OCI-LY1 (cell line): ENCODE measurements around the gene OLFM1.

Source experiments
- H2AFZ ChIP-seq: fragments of 200-600 bp; sonication (generic), shearing (Covaris generic); 2 replicates; pipeline ENCODE4 v1.6.0; 2014; ENCODE audit warnings: antibody characterized with exemption, mild to moderate bottlenecking, low read length
- H3F3A ChIP-seq: fragments of 200-600 bp; sonication (generic), shearing (Covaris generic); 2 replicates; pipeline ENCODE4 v1.6.0; 2014; ENCODE audit warnings: mild to moderate bottlenecking, antibody characterized with exemption, low read length, moderate library complexity; ENCODE audit not compliant: insufficient read depth
- H3K27ac ChIP-seq: fragments of 200-600 bp; sonication (generic); 2 replicates; pipeline ENCODE4 v1.5.1; 2014; ENCODE audit warnings: low read length, mixed run types, mild to moderate bottlenecking, low read depth; ENCODE audit not compliant: poor library complexity, severe bottlenecking
- H3K27me3 ChIP-seq: fragments of 200-600 bp; sonication (generic); 2 replicates; pipeline ENCODE4 v1.6.0; 2014; ENCODE audit warnings: antibody characterized with exemption, mild to moderate bottlenecking, low read length, moderate library complexity; ENCODE audit not compliant: insufficient read depth
- H3K36me3 ChIP-seq: fragments of 200-600 bp; sonication (generic); 2 replicates; pipeline ENCODE4 v1.6.1; 2014; ENCODE audit warnings: mild to moderate bottlenecking, antibody characterized with exemption, low read length, moderate library complexity, mixed read lengths; ENCODE audit not compliant: insufficient read depth
- H3K4me1 ChIP-seq: fragments of 200-600 bp; sonication (generic); 2 replicates; pipeline ENCODE4 v1.5.1; 2014; ENCODE audit warnings: mild to moderate bottlenecking, low read length, moderate library complexity; ENCODE audit not compliant: insufficient read depth, severe bottlenecking
- H3K4me2 ChIP-seq: fragments of 200-600 bp; sonication (generic), shearing (Covaris generic); 2 replicates; pipeline ENCODE4 v1.6.1; 2014; ENCODE audit warnings: low read length
- H3K4me3 ChIP-seq: fragments of 200-600 bp; sonication (generic); 2 replicates; pipeline ENCODE4 v1.5.1; 2014; ENCODE audit warnings: low read length, low read depth, mild to moderate bottlenecking, mixed read lengths; ENCODE audit not compliant: poor library complexity, severe bottlenecking
- H3K79me2 ChIP-seq: fragments of 200-600 bp; shearing (Covaris generic); 2 replicates; pipeline ENCODE4 v1.6.1; 2016; ENCODE audit warnings: mixed run types, low read length, mixed read lengths; ENCODE audit not compliant: insufficient read depth
- H3K9ac ChIP-seq: fragments of 200-600 bp; sonication (generic), shearing (Covaris generic); 2 replicates; pipeline ENCODE4 v1.6.1; 2014; ENCODE audit warnings: mild to moderate bottlenecking, low read length, mixed read lengths
- H3K9me2 ChIP-seq: fragments of 200-600 bp; sonication (generic), shearing (Covaris generic); 2 replicates; pipeline ENCODE4 v1.6.1; 2014; ENCODE audit warnings: low read depth, mild to moderate bottlenecking, low read length, mixed read lengths
- H3K9me3 ChIP-seq: fragments of 200-600 bp; shearing (Covaris generic); 2 replicates; pipeline ENCODE4 v1.6.1; 2014; ENCODE audit warnings: low read length, mixed read lengths
- H4K20me1 ChIP-seq: fragments of 200-600 bp; sonication (generic), shearing (Covaris generic); 2 replicates; pipeline ENCODE4 v1.6.0; 2016; ENCODE audit warnings: mild to moderate bottlenecking, low read length; ENCODE audit not compliant: insufficient read depth
- CTCF ChIP-seq: fragments of 200-600 bp; sonication (generic), shearing (Covaris generic); IDR thresholded peaks from 2 replicates; pipeline ENCODE4 v1.5.1; 2017; ENCODE audit warnings: mild to moderate bottlenecking, antibody characterized with exemption, low read length, moderate library complexity, mixed read lengths
- EZH2 ChIP-seq: fragments of 200-600 bp; sonication (generic), shearing (Covaris generic); IDR thresholded peaks from 2 replicates; pipeline ENCODE4 v1.8.0; 2017; ENCODE audit warnings: borderline replicate concordance, mixed run types, mild to moderate bottlenecking, antibody characterized with exemption, low read length, moderate library complexity, mixed read lengths

The OLFM1 gene

DNA sequence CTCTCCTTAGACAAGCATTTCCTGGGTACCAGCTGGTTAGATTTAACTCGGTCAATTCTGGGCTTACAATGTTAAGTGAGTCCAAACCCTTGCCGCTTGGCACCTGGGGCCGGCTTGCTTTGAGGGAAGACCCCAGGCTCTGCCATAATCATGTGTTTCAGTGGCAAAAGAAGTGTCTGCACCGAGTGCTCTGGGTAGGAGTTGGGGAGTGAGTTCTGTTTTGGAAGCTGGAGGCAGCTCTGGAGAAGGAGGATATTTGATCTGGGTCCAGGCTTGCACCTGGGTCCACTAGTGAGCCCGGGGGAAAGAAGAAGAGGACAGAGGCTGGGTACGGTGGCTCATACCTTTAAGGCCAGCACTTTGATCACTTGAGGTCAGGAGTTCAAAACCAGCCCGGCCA, 8.4 kb upstream of the OLFM1 start:
- Histone ChIP-seq H2AFZ (no peak overlapping the region), H3K4me1 (no peaks in the 10 kb centered on the region), H3K9me3 (no peaks in the 10 kb centered on the region), H3K9me2 (no peaks in the 10 kb centered on the region), H3K4me3 (no peak overlapping the region), H3K27me3 (peaks cover 8% of the 10 kb centered on the region), H3K79me2 (no peaks in the 10 kb centered on the region), H3K9ac (no peak overlapping the region), H3K27ac (no peak overlapping the region), H3K36me3 (no peaks in the 10 kb centered on the region), H3F3A (no peaks in the 10 kb centered on the region), H3K4me2 (no peak overlapping the region), H4K20me1 (no peaks in the 10 kb centered on the region)
- TF ChIP-seq EZH2 (no peak), CTCF (no peak)

DNA sequence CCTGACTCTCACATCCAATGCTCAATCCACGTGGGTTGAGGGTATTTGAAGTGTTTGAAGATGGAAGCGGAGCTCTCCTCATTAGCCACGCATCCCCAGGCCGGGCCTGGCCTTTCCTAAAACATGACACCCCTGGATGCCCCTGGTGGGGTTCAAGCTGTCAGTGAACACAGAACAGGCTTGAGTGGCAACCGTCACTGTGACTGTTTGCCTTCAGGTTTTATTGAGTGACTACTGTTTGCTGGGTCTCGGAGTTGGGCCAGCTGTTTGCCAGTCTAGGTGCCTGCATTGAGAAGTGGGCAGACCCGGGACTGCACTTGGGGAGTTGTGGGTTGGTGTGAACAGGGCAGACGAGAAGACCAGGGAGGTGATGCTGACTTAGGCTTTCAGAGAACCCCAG, 7.8 kb upstream of the OLFM1 start:
- no peaks in the 10 kb centered on the region for H4K20me1 ChIP-seq
- H3K79me2 ChIP-seq: no peaks in the 10 kb centered on the region
- H3K9me3 ChIP-seq: no peaks in the 10 kb centered on the region
- no peak overlapping the region for H3K9ac ChIP-seq
- TF ChIP-seq CTCF (no peak), EZH2 (no peak)
- H3K36me3 ChIP-seq: no peaks in the 10 kb centered on the region
- H3F3A ChIP-seq: no peaks in the 10 kb centered on the region
- H3K4me1 ChIP-seq: no peaks in the 10 kb centered on the region
- H3K4me2 ChIP-seq: no peak overlapping the region
- H2AFZ ChIP-seq: no peak overlapping the region
- H3K4me3 ChIP-seq: no peak overlapping the region
- H3K9me2 ChIP-seq: no peaks in the 10 kb centered on the region
- peaks cover 8% of the 10 kb centered on the region for H3K27me3 ChIP-seq
- no peak overlapping the region for H3K27ac ChIP-seq

DNA sequence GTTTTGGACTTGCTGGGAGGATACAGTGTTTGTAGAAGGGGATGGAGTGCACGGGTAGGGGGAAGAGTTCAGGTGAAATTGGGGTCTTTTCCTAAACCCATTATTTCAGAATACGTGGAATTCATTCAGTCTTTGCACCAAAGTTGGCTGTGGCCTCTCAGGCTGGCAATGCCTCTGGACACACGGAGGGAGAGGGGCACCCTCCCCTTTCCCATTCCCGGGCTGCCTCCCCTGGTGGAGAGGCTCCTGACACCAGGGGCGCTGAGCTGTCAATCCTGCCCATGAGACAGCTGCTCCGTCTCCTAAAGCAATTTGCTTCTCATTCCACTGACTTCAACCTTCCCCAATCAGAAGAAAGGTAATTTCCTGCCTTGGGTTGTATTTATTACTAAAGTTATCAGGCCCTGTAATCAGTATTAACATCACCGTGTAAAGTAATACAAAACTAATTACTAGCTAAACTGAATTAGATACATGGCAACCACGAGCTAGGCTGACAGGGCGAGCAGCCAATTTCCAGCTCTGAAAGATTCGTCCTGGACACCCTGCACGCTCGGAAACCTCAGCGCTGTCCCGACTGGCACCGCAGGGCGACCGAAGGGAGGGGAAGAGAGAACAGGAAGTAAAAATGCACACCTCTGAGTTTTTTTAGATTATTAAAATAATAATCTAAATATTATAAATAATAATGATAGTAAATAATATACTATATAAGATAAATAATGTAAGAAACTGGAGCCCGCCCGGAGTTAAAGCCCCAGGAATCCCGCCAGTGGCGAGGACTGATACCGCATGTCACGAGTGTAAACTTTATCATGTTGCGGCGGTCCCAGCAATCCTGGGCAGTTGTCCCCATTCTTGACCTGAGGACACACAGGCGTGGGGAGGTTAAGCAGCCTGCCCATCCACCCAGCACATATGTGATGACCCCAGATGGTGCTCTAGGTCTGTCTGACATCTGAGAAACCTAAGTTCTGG, 6.9 kb upstream of the OLFM1 start:
- no peak overlapping the region for H3K4me2 ChIP-seq
- no peaks in the 10 kb centered on the region for H3K79me2 ChIP-seq
- no peaks in the 10 kb centered on the region for H3K36me3 ChIP-seq
- no peaks in the 10 kb centered on the region for H3K4me1 ChIP-seq
- H3K9me3 ChIP-seq: no peaks in the 10 kb centered on the region
- no peaks in the 10 kb centered on the region for H4K20me1 ChIP-seq
- peaks cover 8% of the 10 kb centered on the region for H3K27me3 ChIP-seq
- no peak overlapping the region for H2AFZ ChIP-seq
- H3K9me2 ChIP-seq: no peaks in the 10 kb centered on the region
- no peaks in the 10 kb centered on the region for H3F3A ChIP-seq
- no peak overlapping the region for H3K4me3 ChIP-seq
- H3K9ac ChIP-seq: no peak overlapping the region
- no peak overlapping the region for H3K27ac ChIP-seq
- no peak for TF ChIP-seq CTCF
- TF ChIP-seq EZH2: no peak
